Measurements from ENCODE around the gene THTPA.

DNA sequence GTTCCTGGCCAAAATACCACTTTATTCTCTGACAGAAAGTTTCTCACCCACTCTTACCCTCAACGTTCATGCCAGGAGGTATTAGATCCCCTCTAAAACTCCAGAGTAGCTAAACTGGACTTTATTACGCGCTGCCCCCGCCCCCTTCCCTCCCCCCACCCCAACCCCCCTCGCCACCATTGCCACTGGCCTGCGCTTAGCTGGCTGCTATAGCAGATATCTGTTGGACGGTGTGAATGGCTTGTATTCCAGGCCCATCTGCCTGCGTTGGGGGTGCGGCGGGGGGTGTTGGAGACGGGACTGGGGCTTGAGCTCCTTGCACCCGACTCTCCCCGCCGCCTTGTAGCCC, 564 bp upstream of the THTPA start:
- TF ChIP-seq, protein P1, sequence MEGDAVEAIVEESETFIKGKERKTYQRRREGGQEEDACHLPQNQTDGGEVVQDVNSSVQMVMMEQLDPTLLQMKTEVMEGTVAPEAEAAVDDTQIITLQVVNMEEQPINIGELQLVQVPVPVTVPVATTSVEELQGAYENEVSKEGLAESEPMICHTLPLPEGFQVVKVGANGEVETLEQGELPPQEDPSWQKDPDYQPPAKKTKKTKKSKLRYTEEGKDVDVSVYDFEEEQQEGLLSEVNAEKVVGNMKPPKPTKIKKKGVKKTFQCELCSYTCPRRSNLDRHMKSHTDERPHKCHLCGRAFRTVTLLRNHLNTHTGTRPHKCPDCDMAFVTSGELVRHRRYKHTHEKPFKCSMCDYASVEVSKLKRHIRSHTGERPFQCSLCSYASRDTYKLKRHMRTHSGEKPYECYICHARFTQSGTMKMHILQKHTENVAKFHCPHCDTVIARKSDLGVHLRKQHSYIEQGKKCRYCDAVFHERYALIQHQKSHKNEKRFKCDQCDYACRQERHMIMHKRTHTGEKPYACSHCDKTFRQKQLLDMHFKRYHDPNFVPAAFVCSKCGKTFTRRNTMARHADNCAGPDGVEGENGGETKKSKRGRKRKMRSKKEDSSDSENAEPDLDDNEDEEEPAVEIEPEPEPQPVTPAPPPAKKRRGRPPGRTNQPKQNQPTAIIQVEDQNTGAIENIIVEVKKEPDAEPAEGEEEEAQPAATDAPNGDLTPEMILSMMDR (IDR thresholded peaks at IDR 0.05): no peak
- TF ChIP-seq POLR2A (IDR thresholded peaks at IDR 0.05): no peak
